ENCODE results near the gene DCAKD. TPM values are rescaled to one million over a fixed set of nuclear protein-coding genes. Genes with fewer than 3 reads are reported as not detected.

The DCAKD gene
- polyA plus RNA-seq, 1 experiment, result 44.2 TPM

DNA sequence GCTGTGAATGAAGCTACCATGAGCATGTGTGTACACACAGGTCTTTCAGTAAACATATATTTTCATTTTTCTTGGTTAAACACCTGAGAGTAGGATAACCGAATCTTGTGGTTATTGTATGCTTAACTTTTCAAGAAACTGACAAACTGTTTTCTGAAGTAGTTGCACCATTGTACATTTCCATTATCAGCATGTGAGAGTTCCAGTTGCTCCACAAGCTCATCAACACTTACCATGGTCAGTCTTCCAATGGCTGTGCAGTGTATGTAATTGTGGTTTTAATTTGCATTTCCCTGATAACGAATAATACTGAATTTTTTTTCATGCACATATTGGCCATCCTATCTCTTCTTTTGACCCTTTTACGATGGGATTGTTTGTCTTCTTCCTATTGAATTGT, 52.0 kb downstream of the DCAKD start:
- DNase-seq (ENCODE audit: low read depth), result no peak
- Histone ChIP-seq H3K4me3 (ENCODE audit: low read depth, low read length) (no peak overlapping the region), H3K27me3 (ENCODE audit: control insufficient read depth, insufficient read depth, low read length) (peaks cover 11% of the 10 kb centered on the region), H3K36me3 (ENCODE audit: control insufficient read depth, insufficient read depth, low read length) (no peaks in the 10 kb centered on the region)
- TF ChIP-seq CTCF (IDR thresholded peaks at IDR 0.05; ENCODE audit: insufficient read depth, low read depth, low read length), result no peak
- ChIA-PET CTCF (interaction anchor here (2.7 kb wide), 1 partner anchor 79 kb away, joined by 8 read pairs; no protein-coding TSS in a partner anchor), POLR2A (no interaction called here)

GRCh38 chr17:44998646-44999045, 52.8 kb downstream of the DCAKD start:
- no peak overlapping the region for H3K4me3 ChIP-seq (ENCODE audit: low read depth, low read length)
- ChIA-PET CTCF (interaction anchor here (1.3 to 2.7 kb wide), 2 partner anchors 20 to 78 kb away, joined by 3 to 8 read pairs; no protein-coding TSS in a partner anchor), POLR2A (no interaction called here)
- TF ChIP-seq CTCF (IDR thresholded peaks at IDR 0.05; ENCODE audit: insufficient read depth, low read depth, low read length), result no peak
- H3K36me3 ChIP-seq (ENCODE audit: control insufficient read depth, insufficient read depth, low read length), result no peaks in the 10 kb centered on the region
- no peak for DNase-seq (ENCODE audit: low read depth)
- H3K27me3 ChIP-seq (ENCODE audit: control insufficient read depth, insufficient read depth, low read length), result peaks cover 14% of the 10 kb centered on the region

GRCh38 chr17:44997733-44998520, 53.5 kb downstream of the DCAKD start:
- no peak for DNase-seq (ENCODE audit: low read depth)
- ChIA-PET CTCF (interaction anchor here (1.3 to 2.7 kb wide), 3 partner anchors 20 to 78 kb away, joined by 3 to 8 read pairs (median 5); no protein-coding TSS in a partner anchor), POLR2A (no interaction called here)
- Histone ChIP-seq H3K4me3 (ENCODE audit: low read depth, low read length) (no peak overlapping the region), H3K27me3 (ENCODE audit: control insufficient read depth, insufficient read depth, low read length) (peaks cover 17% of the 10 kb centered on the region), H3K36me3 (ENCODE audit: control insufficient read depth, insufficient read depth, low read length) (no peaks in the 10 kb centered on the region)
- no peak for TF ChIP-seq CTCF (IDR thresholded peaks at IDR 0.05; ENCODE audit: insufficient read depth, low read depth, low read length)

GRCh38 chr17:44996304-44996703, 55.1 kb downstream of the DCAKD start:
- ChIA-PET POLR2A (no interaction called here), CTCF (interaction anchor here (1.4 to 1.8 kb wide), 2 partner anchors 9 to 18 kb away, joined by 3 to 5 read pairs; no protein-coding TSS in a partner anchor)
- DNase-seq (ENCODE audit: low read depth), result no peak
- no peak overlapping the region for H3K4me3 ChIP-seq (ENCODE audit: low read depth, low read length)
- peaks cover 21% of the 10 kb centered on the region for H3K27me3 ChIP-seq (ENCODE audit: control insufficient read depth, insufficient read depth, low read length)
- no peaks in the 10 kb centered on the region for H3K36me3 ChIP-seq (ENCODE audit: control insufficient read depth, insufficient read depth, low read length)
- no peak for TF ChIP-seq CTCF (IDR thresholded peaks at IDR 0.05; ENCODE audit: insufficient read depth, low read depth, low read length)

- Histone ChIP-seq H3K27me3 (ENCODE audit: control insufficient read depth, insufficient read depth, low read length) (peaks cover 21% of the 10 kb centered on the region), H3K36me3 (ENCODE audit: control insufficient read depth, insufficient read depth, low read length) (no peaks in the 10 kb centered on the region), H3K4me3 (ENCODE audit: low read depth, low read length) (no peak overlapping the region)
- no peak for DNase-seq (ENCODE audit: low read depth)
- ChIA-PET CTCF (interaction anchor here (1.4 to 1.8 kb wide), 2 partner anchors 8 to 17 kb away, joined by 3 to 5 read pairs; no protein-coding TSS in a partner anchor), POLR2A (no interaction called here)
- TF ChIP-seq CTCF (IDR thresholded peaks at IDR 0.05; ENCODE audit: insufficient read depth, low read depth, low read length), result no peak
Measured at GRCh38 chr17:44995436-44996001, 55.9 kb downstream of the DCAKD start.
